ENCODE results near the gene PRDM15.
A peak's percentile ranks its signal among the peaks of the same experiment; 100 is the strongest.

The PRDM15 gene

GRCh38 chr21:41821081-41821755 lies 57.9 kb downstream of the PRDM15 start:
- H3K27ac Mint-ChIP-seq = no peak overlapping the region
- peaks cover 40 to 44% of the 10 kb centered on the region in 2 donors for H3K36me3 Mint-ChIP-seq

GRCh38 chr21:41820384-41821080 lies 58.6 kb downstream of the PRDM15 start:
- Mint-ChIP-seq H3K27me3 (no peaks in the 10 kb centered on the region), H3K4me3 (no peak overlapping the region), H3K4me1 (peaks cover 3 to 25% of the 10 kb centered on the region in 2 donors), H3K27ac (no peak overlapping the region), H3K36me3 (peaks cover 41% of the 10 kb centered on the region in 2 donors), H3K9me3 (no peaks in the 10 kb centered on the region)
- DNase-seq (no peak), ATAC-seq (replicated peaks) (no peak)

More at GRCh38 chr21:41821081-41821755, 57.9 kb downstream of the PRDM15 start:
- Mint-ChIP-seq H3K4me3 (no peak overlapping the region), H3K9me3 (no peaks in the 10 kb centered on the region), H3K4me1 (peaks cover 3 to 25% of the 10 kb centered on the region in 2 donors), H3K27me3 (no peaks in the 10 kb centered on the region)
- DNase-seq (no peak), ATAC-seq (replicated peaks) (no peak)

- no peak for ATAC-seq (replicated peaks)
- H3K27ac Mint-ChIP-seq = no peak overlapping the region
These were observed 59.3 kb downstream of the PRDM15 start for GRCh38 chr21:41819856-41820281.

GRCh38 chr21:41819236-41819855 lies 59.8 kb downstream of the PRDM15 start:
- Mint-ChIP-seq H3K9me3 (no peaks in the 10 kb centered on the region), H3K4me3 (no peak overlapping the region), H3K27me3 (no peaks in the 10 kb centered on the region), H3K4me1 (peaks cover 3 to 25% of the 10 kb centered on the region in 2 donors), H3K27ac (no peak overlapping the region), H3K36me3 (peaks cover 46 to 50% of the 10 kb centered on the region in 2 donors)
- ATAC-seq (replicated peaks) (no peak), DNase-seq (no peak)

More at GRCh38 chr21:41819856-41820281, 59.3 kb downstream of the PRDM15 start:
- Mint-ChIP-seq H3K36me3 (peaks cover 45% of the 10 kb centered on the region in 2 donors), H3K4me1 (peaks cover 3 to 25% of the 10 kb centered on the region in 2 donors), H3K9me3 (no peaks in the 10 kb centered on the region), H3K4me3 (no peak overlapping the region), H3K27me3 (no peaks in the 10 kb centered on the region)
- no peak for DNase-seq

GRCh38 chr21:41817877-41818855 lies 61.0 kb downstream of the PRDM15 start:
- H3K27ac Mint-ChIP-seq = no peak overlapping the region
- peaks cover 3 to 14% of the 10 kb centered on the region in 2 donors for H3K4me1 Mint-ChIP-seq
- H3K9me3 Mint-ChIP-seq = no peaks in the 10 kb centered on the region
- H3K27me3 Mint-ChIP-seq = no peaks in the 10 kb centered on the region
- H3K36me3 Mint-ChIP-seq = peaks cover 39 to 47% of the 10 kb centered on the region in 2 donors
- no peak for ATAC-seq (replicated peaks)
- DNase-seq = no peak
- H3K4me3 Mint-ChIP-seq = no peak overlapping the region

GRCh38 chr21:41817228-41817627 lies 61.9 kb downstream of the PRDM15 start:
- DNase-seq (peak; percentile 22), ATAC-seq (replicated peaks) (peak; percentile 75 to 79)
- Mint-ChIP-seq H3K4me1 (peaks cover 3 to 11% of the 10 kb centered on the region in 2 donors), H3K27me3 (no peaks in the 10 kb centered on the region), H3K36me3 (peaks cover 33 to 51% of the 10 kb centered on the region in 2 donors), H3K9me3 (no peaks in the 10 kb centered on the region), H3K4me3 (no peak overlapping the region), H3K27ac (no peak overlapping the region)

GRCh38 chr21:41816583-41817165 lies 62.5 kb downstream of the PRDM15 start:
- Mint-ChIP-seq H3K27me3 (no peaks in the 10 kb centered on the region), H3K9me3 (no peaks in the 10 kb centered on the region), H3K27ac (no peak overlapping the region), H3K4me3 (no peak overlapping the region), H3K4me1 (peaks cover 3 to 11% of the 10 kb centered on the region in 2 donors), H3K36me3 (peaks cover 30 to 51% of the 10 kb centered on the region in 2 donors)
- ATAC-seq (replicated peaks) = peak; percentile 94 to 96
- DNase-seq = peak; percentile 58

GRCh38 chr21:41815652-41816582 lies 63.2 kb downstream of the PRDM15 start:
- H3K9me3 Mint-ChIP-seq = no peaks in the 10 kb centered on the region
- peaks cover 33 to 51% of the 10 kb centered on the region in 2 donors for H3K36me3 Mint-ChIP-seq
- ATAC-seq (replicated peaks) (peak in 1 of 2 donors; percentile 14), DNase-seq (no peak)
- peaks cover 3 to 11% of the 10 kb centered on the region in 2 donors for H3K4me1 Mint-ChIP-seq
- H3K4me3 Mint-ChIP-seq = no peak overlapping the region
- no peaks in the 10 kb centered on the region for H3K27me3 Mint-ChIP-seq
- H3K27ac Mint-ChIP-seq = no peak overlapping the region

- Mint-ChIP-seq H3K4me3 (no peak overlapping the region), H3K27ac (no peak overlapping the region), H3K4me1 (peaks cover 2 to 11% of the 10 kb centered on the region in 2 donors), H3K27me3 (no peaks in the 10 kb centered on the region), H3K36me3 (peaks cover 33 to 50% of the 10 kb centered on the region in 2 donors), H3K9me3 (no peaks in the 10 kb centered on the region)
- DNase-seq = no peak
- ATAC-seq (replicated peaks) = no peak
These were observed 65.9 kb downstream of the PRDM15 start for GRCh38 chr21:41813226-41813625.

GRCh38 chr21:41812679-41813078 lies 66.5 kb downstream of the PRDM15 start:
- peaks cover 2 to 11% of the 10 kb centered on the region in 2 donors for H3K4me1 Mint-ChIP-seq
- no peaks in the 10 kb centered on the region for H3K27me3 Mint-ChIP-seq
- no peak overlapping the region for H3K27ac Mint-ChIP-seq
- no peak for ATAC-seq (replicated peaks)
- no peak overlapping the region for H3K4me3 Mint-ChIP-seq
- no peak for DNase-seq
- H3K36me3 Mint-ChIP-seq = peaks cover 35 to 55% of the 10 kb centered on the region in 2 donors
- H3K9me3 Mint-ChIP-seq = no peaks in the 10 kb centered on the region

- H3K4me3 Mint-ChIP-seq = no peak overlapping the region
- ATAC-seq (replicated peaks) (no peak), DNase-seq (no peak)
- H3K27me3 Mint-ChIP-seq = no peaks in the 10 kb centered on the region
- no peak overlapping the region for H3K27ac Mint-ChIP-seq
- peaks cover 37 to 67% of the 10 kb centered on the region in 2 donors for H3K36me3 Mint-ChIP-seq
- H3K4me1 Mint-ChIP-seq = no peaks in the 10 kb centered on the region
- H3K9me3 Mint-ChIP-seq = peaks cover 7 to 9% of the 10 kb centered on the region in 2 donors
These were observed 68.6 kb downstream of the PRDM15 start for GRCh38 chr21:41810597-41810932.

- no peak overlapping the region for H3K4me3 Mint-ChIP-seq
- no peaks in the 10 kb centered on the region for H3K27me3 Mint-ChIP-seq
- no peak for DNase-seq
- peaks cover 38 to 68% of the 10 kb centered on the region in 2 donors for H3K36me3 Mint-ChIP-seq
- ATAC-seq (replicated peaks) = no peak
- peaks cover 7 to 9% of the 10 kb centered on the region in 2 donors for H3K9me3 Mint-ChIP-seq
- no peaks in the 10 kb centered on the region for H3K4me1 Mint-ChIP-seq
- no peak overlapping the region for H3K27ac Mint-ChIP-seq
These were observed 69.1 kb downstream of the PRDM15 start for GRCh38 chr21:41809891-41810596.

Measured in stimulated activated naive B cell treated with anti-CD40 and anti-IgM and Interleukin-4, amounts not matched to agents 10 μg/mL and 1 μg/mL and 100 μg/mL, for 72 hours (primary cell).